Left ventricle myocardium inferior (tissue), 1 donor: Measurements from ENCODE around the gene TBC1D22A. TPM values are rescaled to one million over a fixed set of nuclear protein-coding genes. Genes with fewer than 3 reads are reported as not detected.
"Not testable (repeated sequence)": the region's sequence is repeated elsewhere in the genome, so short reads cannot be mapped to it uniquely, and the experiment has no call there.

ENCODE experiments used
- DNase-seq: peaks from one replicate; pipeline ENCODE4 v3.0.0-alpha.2; 2020
- H3K27ac ChIP-seq: fragments of 200-600 bp; replicated peaks from 2 replicates; pipeline ENCODE4 v1.8.0; 2021
- H3K27me3 ChIP-seq: fragments of 200-600 bp; 2 replicates; pipeline ENCODE4 v1.8.0; 2021; ENCODE audit warnings: low read depth
- H3K36me3 ChIP-seq: fragments of 200-600 bp; 2 replicates; pipeline ENCODE4 v1.8.0; 2021
- H3K4me1 ChIP-seq: fragments of 200-600 bp; 2 replicates; pipeline ENCODE4 v1.8.0; 2021
- H3K4me3 ChIP-seq: fragments of 200-600 bp; 2 replicates; pipeline ENCODE4 v1.8.0; 2021; ENCODE audit warnings: mild to moderate bottlenecking, moderate library complexity
- H3K9me3 ChIP-seq: fragments of 200-600 bp; replicated peaks from 2 replicates; pipeline ENCODE4 v1.8.0; 2021
- CTCF ChIP-seq: fragments of 200-600 bp; IDR thresholded peaks from 2 replicates; pipeline ENCODE4 v1.8.0; 2021; ENCODE audit warnings: antibody characterized with exemption, mild to moderate bottlenecking, borderline replicate concordance
- intact Hi-C: fragments of 100-400 bp; cut with micrococcal nuclease; formaldehyde crosslinking; loops from one replicate; pipeline ENCODE4 v1.11.0; 2022
- total RNA-seq: library from RNA; stranded (reverse); fragmentation: NEBNext Ultra II Directional; extraction: Animal tissue kit (Norgen Biotek cat#: 25700); gene quantifications from one replicate; pipeline ENCODE4 v1.2.1, GENCODE V29; 2021
- donor health status: DM: no; HTN: yes; CAD: no; lungs with severe emphysema.

TBC1D22A gene
- total RNA-seq, 1 donor from 2014 or later: 16.2 TPM

DNA sequence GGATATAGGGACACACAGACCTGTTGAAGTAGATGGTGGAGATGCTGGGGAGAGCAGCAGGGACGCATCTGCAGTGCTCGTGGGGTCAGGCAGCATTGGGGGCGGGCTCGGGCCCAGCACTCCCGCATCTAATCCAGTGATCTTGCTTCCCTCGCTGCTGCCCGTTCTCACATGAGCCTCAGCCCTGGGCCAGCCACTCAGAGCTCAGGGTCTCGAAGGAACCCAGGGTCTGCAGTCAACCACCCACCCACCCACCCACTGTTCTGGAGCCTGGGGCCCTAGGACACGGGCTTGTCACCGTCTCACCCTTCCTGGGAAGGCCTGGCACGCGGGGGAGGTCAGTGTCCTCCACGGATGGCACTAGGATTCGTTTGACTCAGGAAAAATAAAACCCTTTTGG lies 406.0 kb downstream of the TBC1D22A start:
- intact Hi-C loops: no loop called here
- DNase-seq: no peak
- Histone ChIP-seq H3K27me3 (no peaks in the 10 kb centered on the region), H3K4me1 (peaks cover 30% of the 10 kb centered on the region), H3K9me3 (peaks cover 6% of the 10 kb centered on the region), H3K27ac (no peak overlapping the region), H3K4me3 (no peak overlapping the region), H3K36me3 (peaks cover 3% of the 10 kb centered on the region)
- no peak for TF ChIP-seq CTCF

DNA sequence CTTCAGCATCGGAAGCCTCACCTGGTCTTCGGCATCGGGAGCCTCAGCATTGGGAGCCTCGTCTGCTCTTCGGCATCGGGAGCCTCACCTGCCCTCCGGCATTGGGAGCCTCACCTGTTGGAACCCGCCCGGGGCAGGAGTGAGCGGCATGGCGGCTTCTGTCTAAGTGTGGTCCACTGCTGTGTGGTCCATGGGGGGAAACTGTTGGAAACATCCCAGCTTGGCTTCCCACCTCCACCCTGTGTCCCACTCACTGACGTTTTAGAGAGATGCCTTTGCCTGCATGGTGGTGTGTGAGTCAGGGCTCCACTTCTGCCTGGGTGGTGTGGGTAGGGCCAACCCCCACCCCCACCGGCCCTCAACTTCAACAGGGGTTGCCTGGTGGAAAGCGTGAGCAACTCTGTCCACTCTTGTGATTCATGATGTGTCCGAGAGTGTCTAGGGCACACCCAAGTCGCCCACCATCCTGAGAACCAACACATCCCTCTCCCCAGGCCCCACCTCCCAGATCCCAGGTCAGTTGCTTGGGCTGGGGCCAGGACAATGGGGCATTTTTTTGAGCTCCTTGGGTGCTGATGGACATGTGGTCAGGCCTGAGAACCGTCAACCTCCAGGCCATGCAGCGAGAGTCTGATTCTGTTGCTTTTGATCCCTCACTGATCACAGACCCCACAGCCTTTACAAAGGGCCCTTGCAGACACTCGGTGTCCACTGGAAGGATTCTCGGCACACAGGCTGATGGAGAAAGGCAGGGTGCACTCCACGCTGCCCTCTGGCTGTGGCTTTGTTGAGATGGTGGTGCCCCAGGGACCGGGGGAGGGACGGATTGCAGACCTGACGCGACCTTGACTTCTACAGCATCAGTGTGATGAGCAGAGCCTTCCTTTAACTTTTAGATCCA lies 406.7 kb downstream of the TBC1D22A start:
- DNase-seq: no peak
- Histone ChIP-seq H3K36me3 (peaks cover 10% of the 10 kb centered on the region), H3K4me3 (no peak overlapping the region), H3K27ac (no peak overlapping the region), H3K4me1 (peaks cover 23% of the 10 kb centered on the region), H3K27me3 (no peaks in the 10 kb centered on the region), H3K9me3 (peaks cover 6% of the 10 kb centered on the region)
- intact Hi-C loops: no loop called here
- TF ChIP-seq CTCF: peak; percentile 46

DNA sequence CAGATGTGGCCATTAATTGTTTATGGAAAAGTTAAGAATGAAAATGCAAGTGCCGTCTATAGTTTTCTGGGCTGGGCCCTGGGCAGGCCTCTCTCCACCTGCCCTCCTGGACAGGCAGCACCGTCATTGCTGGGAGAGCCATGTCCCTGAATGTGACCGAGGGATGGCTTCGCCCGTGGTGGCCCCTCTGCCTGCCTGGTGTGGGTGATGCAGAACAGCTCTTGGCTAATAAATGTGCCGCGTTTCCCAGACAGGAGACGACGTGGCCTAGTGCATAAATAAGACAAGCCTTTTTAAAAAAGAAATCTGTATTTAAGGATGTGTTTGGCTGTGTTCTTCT lies 407.3 kb downstream of the TBC1D22A start:
- H3K9me3 ChIP-seq: peaks cover 6% of the 10 kb centered on the region
- H3K36me3 ChIP-seq: peaks cover 13% of the 10 kb centered on the region
- H3K4me1 ChIP-seq: peaks cover 23% of the 10 kb centered on the region
- no peak for TF ChIP-seq CTCF
- intact Hi-C loops: no loop called here
- H3K27ac ChIP-seq: no peak overlapping the region
- no peaks in the 10 kb centered on the region for H3K27me3 ChIP-seq
- no peak for DNase-seq
- H3K4me3 ChIP-seq: no peak overlapping the region

GRCh38 chr22:47170511-47171440 lies 408.3 kb downstream of the TBC1D22A start:
- DNase-seq, intact Hi-C loops, H3K4me3 ChIP-seq, H3K9me3 ChIP-seq, H3K27me3 ChIP-seq, H3K27ac ChIP-seq: not testable (repeated sequence)
- Histone ChIP-seq H3K4me1 (peaks cover 22% of the 10 kb centered on the region), H3K36me3 (peaks cover 13% of the 10 kb centered on the region)

GRCh38 chr22:47171441-47172221 lies 409.2 kb downstream of the TBC1D22A start:
- intact Hi-C loops: no loop called here
- Histone ChIP-seq H3K36me3 (peaks cover 13% of the 10 kb centered on the region), H3K4me1 (peaks cover 25% of the 10 kb centered on the region), H3K9me3 (peaks cover 6% of the 10 kb centered on the region), H3K27me3 (no peaks in the 10 kb centered on the region), H3K27ac (no peak overlapping the region), H3K4me3 (no peak overlapping the region)
- no peak for TF ChIP-seq CTCF
- DNase-seq: no peak
